ENCODE data around the gene NCOA7.
"Not testable (repeated sequence)": the region's sequence is repeated elsewhere in the genome, so short reads cannot be mapped to it uniquely, and the experiment has no call there.

The NCOA7 gene

DNA sequence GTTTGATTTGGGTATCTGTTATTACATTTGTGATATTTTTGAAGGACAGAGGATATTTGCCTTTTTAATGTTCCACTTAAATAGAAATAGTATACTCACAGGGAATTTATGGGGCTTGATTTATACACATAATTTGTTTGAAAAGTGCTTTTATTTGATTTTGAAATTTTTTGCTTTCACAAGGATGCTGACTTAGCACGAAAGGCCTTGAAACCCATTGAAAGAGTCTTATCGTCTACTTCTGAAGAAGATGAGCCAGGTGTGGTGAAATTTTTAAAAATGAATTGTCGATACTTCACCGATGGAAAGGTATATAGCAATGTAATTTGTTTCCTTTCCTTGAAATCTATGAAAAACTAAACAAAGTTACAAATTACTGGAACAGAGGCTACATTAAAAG is 91.5 kb downstream of the NCOA7 start:
- DNase-seq, result no peak

DNA sequence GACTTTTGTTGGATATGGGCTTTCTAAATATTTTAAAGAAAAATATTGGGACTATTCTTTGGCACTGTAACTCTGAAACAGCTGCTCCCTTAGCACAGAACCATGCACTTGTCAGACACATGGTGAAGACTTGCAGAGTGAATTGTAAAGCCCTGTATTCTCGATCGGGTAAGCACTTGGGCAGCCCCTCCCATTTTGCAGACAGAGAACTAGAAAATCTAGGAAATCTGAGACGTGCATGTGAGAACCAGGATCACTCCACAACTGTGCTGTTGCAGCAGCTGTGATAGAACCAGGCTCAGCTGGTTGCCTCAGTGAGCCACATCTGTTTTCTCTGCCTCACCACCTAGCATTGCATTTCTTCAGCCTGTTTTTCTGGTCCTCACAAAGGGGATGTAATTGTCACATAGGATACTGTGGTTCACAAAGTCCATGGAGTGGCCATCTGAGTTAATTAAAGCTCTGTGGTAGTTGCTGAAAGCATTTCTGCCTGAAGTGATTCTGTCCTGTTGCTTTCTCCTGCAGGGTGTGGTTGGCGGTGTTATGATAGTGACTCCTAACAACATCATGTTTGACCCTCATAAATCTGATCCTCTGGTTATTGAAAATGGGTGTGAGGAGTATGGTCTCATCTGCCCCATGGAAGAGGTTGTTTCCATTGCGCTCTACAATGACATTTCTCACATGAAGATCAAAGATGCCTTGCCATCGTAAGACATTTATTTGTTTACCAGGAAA is 94.0 kb downstream of the NCOA7 start:
- no peak for DNase-seq

DNA sequence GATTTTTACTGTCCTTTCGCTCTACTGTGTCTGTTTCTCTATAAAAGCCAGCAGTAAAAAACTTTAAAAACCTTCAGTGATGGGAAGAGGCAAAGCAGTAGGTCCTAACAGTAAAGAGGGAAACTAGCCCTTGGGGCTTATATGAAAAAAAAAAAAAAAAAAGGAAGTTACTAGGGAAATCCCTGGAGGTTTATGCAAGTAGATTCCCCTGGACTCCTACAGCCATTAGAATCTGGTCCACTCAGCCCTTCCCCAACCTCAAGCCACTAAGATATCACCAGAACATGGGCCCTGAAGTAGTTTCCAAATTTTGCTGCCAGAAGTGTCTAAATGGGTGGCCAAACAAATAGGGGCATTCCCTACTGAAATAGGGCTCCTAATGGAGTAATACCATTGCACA is 95.3 kb downstream of the NCOA7 start:
- DNase-seq, result no peak

DNA sequence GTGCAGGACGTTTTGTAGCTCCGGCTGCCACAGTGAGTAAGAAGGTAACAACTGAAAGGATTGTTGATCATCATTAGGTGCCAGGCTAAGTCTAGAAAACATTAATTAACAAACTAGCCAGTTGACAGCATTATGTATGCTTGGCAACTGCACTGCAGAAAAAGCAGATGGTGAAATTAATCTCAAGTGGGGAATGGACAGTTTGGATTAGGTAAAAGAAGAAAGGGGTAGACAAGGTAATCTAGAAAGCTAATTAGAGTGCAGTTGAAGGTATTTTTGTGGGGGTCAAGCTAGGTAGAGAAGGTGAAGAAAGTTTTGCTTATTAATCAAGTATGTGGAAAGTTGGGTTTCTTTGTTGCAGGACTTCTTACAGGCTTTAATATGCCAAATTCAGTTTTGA is 96.2 kb downstream of the NCOA7 start:
- DNase-seq, result no peak

DNA sequence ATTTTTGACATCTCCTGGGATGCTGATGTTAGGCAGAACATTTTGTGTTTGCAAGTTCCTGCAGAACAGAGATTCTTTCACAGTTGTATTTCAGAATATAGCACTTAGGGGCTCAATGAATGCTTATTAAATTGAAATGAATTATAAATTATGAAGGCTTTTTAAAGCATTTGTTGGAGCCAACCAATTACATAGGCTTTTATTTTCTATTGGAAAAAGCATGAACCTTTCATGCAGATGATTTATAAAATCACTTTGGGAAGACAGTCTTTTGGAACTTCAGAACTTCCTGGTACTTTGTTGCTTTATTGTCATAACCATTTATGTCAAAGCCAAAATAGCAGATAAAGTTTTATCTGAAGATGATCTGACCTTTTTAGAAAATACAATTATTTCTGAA is 96.6 kb downstream of the NCOA7 start:
- no peak for DNase-seq

DNA sequence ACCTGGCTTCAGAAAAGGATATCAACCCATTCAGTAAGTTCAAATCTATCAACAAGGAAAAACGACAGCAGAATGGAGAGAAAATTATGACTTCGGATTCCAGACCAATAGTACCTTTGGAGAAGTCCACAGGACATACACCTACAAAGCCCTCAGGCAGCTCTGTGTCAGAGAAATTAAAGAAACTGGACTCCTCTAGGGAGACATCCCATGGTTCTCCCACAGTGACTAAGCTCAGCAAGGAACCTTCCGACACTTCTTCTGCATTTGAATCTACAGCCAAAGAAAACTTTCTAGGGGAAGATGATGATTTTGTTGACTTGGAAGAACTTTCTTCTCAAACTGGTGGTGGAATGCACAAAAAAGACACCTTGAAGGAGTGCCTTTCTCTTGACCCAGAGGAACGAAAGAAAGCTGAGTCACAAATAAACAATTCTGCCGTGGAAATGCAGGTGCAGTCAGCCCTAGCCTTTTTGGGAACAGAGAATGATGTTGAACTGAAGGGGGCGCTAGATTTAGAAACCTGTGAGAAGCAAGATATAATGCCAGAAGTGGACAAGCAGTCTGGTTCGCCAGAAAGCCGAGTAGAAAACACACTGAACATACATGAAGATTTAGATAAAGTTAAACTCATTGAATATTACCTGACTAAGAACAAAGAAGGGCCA is 98.4 kb downstream of the NCOA7 start:
- DNase-seq, result peak; percentile 58

DNA sequence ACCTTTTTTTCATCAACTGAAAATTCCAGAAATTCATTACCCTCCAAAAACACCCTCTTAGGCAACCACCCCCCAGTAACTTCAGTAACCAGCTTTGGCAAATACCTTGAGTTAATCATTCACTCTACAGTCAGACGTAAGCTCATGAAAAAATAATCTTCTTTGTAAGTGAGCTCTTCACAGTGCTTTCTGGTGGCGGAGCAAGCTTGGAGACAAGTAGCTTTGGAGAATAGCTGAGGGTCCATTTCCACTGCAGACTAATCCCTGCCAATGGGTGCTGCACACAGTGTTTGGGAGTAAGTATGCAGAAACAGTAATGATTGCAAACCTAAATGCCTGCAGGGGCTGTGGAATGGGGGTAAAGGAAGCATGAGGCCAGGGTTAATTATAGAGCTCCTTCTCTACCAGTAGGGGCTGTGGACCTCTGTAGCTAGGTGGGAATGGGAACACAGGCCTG is 109.0 kb downstream of the NCOA7 start:
- DNase-seq, result no peak

DNA sequence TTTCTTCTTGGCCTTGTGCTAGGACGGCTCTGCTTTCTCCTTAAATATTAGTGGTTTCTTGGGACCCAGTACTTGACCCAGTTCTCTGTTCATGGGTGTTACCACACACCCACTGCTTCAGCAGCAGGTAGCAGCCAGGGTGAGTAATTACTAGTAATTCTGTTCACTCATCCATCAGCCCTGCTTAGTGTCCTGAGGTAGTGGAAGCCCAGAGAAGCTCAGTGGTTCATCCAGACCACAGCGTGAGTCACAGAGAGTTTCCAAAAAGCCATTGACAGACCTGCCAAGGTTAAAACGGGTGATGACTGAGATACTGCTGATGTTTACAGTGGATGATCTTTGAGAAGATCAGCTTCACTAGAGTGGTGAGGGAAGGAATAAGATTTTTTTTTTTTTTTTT is 114.1 kb downstream of the NCOA7 start:
- peak; percentile 40 for DNase-seq

DNA sequence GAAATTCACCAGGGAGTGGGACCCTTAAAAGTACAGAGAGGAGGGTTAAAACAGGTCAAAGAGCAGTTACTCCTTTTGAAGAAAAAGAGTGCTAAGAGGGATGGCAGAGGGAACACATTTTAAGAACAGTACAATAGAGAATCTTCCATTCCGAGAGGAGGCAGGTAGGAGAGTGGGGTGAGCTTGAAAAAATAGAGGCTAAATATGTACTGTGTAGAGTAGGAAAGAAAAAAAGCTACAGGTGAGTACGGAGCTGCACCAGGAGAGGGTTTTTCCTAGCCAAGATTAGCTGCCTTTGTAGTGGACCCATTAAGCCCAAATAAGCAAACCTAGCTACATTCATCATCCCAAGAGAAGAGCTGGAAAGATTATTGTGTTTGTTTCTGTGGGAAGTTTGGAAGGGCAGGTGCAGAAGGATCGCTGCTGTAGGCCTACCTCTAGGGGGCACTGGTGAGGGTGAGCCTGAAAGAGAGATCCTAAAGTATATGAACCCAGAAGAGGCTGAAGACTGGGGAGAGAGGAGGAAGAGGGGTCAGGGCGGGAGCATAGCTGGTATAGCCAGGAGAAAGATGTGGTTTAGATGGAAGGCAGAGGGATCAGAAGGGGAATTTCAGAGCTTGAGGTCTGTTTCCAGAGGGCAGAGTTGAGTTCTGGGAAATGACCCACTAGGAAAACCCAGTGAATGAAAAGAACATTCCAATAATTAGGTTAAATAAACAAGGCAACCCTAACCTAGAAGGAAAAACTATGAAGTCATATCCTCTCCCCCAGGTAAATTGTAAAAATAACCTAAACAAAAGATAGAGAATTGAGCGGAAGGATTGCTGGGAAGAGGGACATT is 115.6 kb downstream of the NCOA7 start:
- peak; percentile 55 for DNase-seq

DNA sequence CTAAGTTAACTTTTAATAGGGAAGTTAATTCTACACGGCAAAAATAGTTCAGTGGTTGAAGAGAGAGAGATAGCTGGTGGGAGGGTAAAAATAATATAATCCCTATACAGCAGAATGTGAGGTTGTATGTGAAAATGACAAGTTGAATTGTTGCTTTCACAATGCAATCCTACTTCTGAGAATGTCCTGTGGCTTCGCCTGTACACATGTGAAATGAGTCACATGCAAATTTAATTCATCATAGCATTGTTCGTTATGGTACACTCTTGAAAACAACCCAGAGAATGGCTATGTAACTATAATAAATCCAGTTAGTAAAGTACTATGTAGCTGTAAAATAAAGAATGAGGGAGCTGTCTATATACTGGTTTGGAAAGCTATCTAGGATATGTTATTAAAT is 119.8 kb downstream of the NCOA7 start:
- DNase-seq, result no peak

DNA sequence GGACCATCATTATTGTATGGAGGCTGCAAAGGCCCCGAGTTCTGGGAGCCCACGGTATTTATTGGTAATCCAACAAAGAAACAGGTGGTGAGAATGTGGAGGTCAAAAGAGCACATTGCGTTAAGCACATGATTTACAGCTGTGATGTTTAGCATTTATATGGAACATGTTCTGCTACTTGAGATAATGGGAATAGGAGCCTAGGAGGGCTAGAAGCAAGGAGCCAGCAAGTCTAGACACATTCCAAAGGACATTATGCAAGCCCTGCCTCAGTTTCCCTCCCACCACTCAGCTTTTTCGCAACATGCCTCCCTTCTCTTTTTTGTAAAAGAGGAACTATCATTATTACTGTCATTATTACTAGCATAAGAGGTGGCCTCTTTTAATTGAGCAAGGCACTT is 120.3 kb downstream of the NCOA7 start:
- DNase-seq, result not testable (repeated sequence)

DNA sequence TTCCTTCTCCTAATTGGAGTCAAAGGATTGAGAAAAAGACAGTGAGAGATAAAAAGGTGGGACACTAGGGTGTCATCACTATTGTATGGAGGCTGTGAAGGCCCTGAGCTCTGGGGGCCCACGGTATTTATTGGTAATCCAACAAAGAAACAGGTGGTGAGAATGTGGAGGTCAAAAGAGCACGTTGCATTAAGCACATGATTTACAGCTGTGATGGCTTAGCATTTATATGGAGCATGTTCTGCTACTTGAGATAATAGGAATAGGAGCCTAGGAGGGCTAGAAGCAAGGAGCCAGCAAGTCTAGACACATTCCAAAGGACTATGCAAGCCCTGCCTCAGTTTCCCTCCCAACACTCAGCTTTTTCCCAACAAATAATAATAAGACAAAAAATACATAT is 121.7 kb downstream of the NCOA7 start:
- not testable (repeated sequence) for DNase-seq

DNA sequence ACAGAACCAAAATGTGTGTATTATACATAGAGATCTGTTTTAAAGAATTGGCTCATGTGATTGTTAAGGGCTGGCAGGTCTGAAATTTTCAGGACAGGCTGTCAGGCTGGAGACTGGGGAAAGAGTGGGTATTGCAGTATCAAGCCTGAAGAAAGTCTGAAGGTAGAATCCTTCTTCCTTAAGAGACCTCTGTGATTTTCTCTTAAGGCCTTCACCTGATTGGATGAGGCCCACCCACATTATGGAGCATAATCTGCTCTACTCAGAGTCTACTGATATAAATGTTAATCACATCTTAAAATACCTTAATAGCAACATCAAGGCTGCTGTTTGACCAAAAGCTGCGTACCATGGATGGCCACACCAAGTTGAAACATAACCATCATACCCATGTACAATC is 122.4 kb downstream of the NCOA7 start:
- no peak for DNase-seq

DNA sequence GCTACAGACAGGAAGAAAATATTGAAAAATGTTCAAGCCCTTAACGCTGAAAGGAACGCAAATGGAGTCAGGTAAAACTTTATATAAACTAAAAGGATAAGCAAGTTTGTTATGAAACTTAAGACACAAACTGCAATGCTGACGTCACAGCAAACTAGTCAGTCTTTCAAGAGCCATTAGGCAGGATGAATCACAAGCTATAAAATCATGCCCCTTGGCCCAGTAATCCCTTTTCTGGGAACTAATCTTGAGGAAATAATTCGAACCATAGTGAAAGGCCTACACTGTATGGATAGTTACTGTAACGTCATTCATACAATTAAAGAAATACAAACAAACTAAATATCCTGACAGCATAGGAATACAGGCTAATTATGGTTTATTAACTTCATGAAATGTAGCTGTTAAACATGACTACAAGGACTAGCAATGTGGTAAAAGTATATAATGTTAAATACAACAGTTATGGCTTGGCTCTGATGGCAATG is 123.1 kb downstream of the NCOA7 start:
- no peak for DNase-seq

DNA sequence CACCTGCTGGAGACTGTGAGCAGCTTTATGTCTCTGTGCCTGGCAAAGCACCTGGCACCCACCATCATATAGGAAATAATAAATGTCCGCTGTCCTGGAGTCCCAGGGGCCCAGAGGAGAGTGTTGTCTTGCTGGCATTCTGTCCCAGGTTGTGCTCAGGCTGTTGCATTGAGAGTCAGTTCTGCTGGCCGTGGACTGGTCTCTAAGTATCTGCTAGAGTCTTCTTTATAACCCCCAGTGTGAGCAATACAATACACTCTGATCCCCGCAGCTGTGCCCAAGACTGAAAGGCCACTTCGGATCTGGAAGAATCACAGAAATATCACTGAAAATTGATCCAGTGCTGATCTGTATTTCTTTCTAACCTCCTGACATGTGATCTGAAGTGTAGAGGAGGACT is 127.5 kb downstream of the NCOA7 start:
- DNase-seq, result no peak

DNA sequence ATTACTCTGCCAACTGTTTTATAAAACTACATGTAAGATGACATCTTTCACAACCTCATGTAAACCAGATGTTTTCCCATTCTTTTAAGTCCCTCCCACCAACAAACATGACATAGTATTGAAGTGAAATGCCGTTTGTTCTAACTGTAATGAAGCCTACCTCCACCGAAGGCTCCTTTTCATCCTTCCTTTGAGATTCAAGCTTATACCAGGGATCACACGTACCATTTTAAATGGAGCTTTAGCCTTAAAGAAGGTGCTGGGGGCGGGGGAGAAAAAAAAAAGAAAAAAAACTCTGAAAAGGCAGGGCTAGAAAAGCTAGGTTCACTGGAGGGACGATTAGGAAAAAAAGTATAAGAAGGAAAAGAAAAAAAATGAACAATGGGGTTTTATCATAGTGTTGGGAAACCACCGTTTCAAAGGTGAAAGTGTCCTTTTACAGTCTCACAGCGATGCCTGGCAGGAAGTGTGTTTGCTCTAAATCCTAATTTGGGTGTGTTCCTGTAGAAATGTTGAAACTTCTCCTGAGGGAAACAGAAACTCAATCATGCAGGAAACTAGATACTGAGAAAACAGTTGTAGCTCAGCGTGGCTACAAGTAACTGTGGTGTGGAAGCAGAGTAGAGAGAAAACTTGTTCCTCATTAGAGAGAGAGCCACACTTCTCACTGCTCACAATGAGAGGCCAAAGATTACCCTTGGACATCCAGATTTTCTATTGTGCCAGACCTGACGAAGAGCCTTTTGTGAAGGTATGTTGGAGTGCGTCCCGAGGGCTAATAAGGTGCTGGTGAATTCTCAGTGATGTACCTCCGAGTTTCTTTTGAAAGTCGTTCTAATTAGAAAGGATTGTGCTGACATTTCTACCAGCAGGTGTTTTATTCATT is 128.2 kb downstream of the NCOA7 start:
- peak; percentile 83 for DNase-seq

DNA sequence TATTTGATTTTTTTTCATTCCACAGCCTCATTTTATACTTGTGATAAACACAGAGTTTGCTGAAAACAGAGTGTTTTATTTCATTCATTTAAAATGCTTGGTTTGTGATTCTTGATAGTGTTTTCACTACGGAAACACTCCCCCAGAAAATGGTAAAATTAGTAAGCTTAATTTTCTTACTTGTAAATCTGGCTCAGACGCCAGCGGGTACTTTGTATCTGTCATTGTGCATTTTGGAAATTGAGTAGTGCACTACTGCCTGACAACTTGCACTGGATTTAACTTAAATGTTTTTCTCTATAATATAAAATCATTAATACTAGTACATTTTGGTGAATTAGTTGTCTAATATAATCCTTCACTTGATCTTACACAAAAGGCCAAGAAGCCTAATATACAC is 128.9 kb downstream of the NCOA7 start:
- no peak for DNase-seq

DNA sequence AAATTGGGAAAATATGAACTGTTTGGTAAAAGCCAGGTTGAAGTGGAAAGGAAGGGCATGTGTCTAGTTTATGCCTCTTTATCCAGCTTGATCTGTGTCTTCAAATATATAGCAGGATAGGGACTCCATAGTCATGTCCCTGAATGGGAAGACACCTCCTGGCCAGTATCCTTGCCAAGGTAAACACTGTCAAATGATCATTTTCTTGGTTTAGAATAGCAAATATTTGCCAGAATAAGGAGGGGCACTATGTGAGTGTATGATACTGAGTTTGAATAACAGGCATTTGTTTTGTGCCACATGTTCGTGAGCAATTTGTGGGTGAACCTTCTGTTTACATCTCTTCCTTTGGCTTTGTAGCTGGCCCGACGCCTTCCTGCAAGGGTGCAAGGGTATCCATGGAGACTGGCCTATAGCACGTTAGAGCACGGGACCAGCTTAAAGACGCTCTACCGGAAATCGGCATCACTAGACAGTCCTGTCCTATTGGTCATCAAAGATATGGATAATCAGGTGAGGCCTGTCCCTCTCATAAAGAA is 131.6 kb downstream of the NCOA7 start:
- no peak for DNase-seq

DNA sequence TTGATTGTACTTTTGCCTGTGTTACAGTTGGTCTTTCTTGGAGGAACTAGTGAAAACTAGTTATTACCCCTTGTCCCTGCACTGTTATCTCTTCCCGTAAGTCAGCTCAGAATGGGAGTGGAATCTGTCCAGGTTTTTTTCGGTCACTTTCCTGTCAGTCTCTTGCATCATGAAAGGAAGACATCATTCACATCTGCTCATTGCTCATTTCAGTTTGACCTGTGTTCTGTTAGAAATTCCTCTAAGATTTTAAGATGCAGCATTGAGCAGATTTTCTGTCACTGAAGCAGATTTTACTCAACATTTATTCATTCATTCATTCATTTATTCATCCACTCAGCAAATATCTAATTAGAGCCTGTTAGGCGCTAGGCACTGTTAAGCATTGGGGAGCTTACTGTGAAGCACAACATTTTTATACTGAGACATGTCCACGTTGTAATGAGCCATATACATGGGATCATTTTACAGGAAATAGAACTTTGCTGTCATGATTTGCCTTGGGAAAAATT is 132.7 kb downstream of the NCOA7 start:
- DNase-seq, result no peak

DNA sequence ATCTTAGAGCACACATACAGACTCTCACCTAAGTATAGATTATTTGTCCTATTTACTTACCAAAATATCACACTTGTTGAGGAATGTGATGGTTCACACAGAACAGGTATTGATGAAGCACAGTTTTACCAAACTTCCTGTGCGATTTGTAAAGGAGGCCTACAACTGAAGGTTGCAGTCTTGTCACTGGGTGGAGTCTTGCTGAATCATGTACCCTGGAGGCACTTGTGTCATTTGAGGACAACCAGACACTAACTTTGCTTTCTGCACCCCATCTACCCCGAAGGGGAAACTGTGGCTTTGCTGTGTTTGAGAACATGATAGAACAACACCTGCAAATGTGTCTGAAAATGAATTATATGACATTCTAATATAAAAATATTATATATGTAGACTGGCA is 133.4 kb downstream of the NCOA7 start:
- no peak for DNase-seq

DNA sequence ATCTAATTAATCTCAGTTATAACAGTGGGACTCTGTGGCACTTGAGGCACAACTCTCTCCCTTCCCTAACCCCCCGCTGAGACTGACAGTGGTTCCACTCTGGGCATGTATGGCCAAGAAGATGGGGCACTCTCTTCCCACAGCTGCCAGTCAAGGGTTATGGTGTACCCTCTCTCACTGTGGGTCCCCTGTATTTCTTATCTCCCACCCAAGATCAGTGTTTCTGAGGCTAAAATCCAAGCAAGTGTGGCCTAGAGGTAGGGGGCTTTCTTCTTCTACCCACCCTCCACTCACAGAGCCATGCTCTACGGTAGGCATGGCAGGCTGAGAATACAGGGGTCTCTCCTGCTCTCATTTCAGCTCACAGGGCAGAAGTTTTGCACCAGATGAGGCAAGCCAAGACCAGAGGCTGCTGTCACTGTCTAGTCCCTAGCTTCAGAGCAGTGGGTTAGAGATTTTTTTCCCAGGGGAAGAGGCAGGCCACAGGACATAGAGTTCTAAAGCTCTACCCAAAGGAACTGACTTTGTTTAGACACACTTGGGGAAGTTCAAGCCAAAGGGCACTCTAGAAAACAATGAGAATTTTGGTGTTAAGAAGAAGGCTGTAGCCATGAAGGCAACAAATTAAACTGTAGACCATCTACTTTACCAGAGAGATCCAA is 134.1 kb downstream of the NCOA7 start:
- no peak for DNase-seq

DNA sequence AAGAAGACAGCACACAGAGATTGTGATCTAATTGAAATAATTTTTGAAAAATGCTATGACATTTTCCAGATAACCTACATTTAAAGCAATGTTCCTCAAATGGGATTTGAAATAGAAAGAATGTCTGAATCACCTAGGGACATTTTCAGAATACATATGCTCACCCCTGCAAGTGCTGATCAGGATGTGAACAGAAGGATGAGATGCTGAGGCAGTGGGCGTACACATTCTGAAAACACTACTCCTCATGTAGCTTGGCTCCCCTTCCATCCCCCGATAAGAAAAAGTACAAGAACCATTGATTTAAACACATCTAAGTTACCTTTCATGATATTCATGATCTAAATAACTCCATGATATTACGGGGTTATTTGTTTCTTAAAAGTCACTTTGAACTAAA is 136.0 kb downstream of the NCOA7 start:
- DNase-seq, result no peak

Data from CD4-positive, alpha-beta T cell treated with Interleukin-21 for 1 hour (primary cell).